Stimulated activated CD4-positive, alpha-beta T cell treated with anti-CD3 and anti-CD28 coated beads, TNF-alpha, amount 100 ng/mL, for 48 hours (primary cell): ENCODE measurements around the gene DNER.
"Not testable (repeated sequence)": the region's sequence is repeated elsewhere in the genome, so short reads cannot be mapped to it uniquely, and the experiment has no call there.

ENCODE experiments used
- DNase-seq, 3 donors: peaks; one replicate each; pipeline ENCODE4 v3.0.0-alpha.2; 2020; ENCODE audit warnings: low read depth in 3 of 3

The DNER gene

DNA sequence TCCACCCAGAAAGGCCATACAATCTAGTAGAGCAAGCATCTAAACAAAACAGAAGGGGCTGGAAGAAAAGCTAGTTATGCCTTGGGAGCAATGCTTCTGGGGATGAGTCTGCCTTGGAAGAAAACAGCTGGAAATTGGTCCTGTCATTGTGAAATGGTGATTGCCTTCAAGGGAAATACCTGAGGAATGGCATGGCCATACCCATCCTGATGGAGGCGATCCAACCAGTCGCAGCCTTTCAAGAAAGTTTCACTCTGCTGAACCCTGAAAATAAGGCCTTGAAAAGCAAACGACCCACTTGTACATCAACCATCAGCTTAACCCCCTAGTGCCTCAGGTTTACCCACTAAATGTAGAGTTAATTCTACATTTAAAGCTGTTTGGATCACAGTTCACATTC lies 370.7 kb downstream of the DNER start:
- DNase-seq = no peak

DNA sequence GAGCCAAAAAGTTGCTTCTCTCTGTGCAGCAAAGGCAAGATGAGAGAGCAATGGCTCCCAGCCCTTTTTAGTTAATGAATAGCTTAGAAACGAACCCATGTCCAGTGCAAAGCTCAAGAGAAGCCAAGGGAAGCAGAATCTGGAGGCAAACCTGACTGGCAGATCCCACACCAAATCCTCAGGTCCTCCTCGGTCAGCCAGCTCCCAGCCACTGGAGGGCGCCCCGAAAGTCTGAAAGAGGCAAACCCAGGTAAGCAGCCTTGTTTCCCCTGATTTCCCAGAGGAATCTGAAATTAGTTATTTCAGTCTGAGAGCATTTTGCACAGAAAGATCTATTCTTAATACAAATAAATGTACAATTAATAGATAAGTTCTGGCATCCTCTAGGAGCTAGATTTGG lies 372.0 kb downstream of the DNER start:
- no peak for DNase-seq

GRCh38 chr2:229340086-229340760 lies 374.1 kb downstream of the DNER start:
- DNase-seq = no peak

- no peak for DNase-seq
Measured at GRCh38 chr2:229339618-229340017, 374.7 kb downstream of the DNER start.

DNA sequence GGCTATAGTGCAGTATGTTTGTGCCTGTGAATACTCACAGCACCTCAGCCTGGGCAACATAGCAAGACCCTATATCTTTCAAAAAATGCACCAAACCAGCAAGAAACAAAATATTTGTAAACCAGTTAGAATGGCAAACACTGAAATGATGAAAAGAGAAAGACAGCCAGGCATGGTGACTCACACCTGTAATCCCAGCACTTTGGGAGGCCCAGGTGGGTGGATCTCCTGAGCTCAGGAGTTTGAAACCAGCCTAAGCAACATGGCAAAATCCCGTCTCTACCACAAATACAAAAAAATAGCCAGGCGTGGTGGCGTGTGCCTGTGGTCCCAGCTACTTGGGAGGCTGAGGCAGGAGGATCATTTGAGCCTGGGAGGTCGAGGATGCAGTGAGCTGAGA lies 375.2 kb downstream of the DNER start:
- DNase-seq = not testable (repeated sequence)

GRCh38 chr2:229335877-229336346 lies 378.4 kb downstream of the DNER start:
- DNase-seq = no peak

DNA sequence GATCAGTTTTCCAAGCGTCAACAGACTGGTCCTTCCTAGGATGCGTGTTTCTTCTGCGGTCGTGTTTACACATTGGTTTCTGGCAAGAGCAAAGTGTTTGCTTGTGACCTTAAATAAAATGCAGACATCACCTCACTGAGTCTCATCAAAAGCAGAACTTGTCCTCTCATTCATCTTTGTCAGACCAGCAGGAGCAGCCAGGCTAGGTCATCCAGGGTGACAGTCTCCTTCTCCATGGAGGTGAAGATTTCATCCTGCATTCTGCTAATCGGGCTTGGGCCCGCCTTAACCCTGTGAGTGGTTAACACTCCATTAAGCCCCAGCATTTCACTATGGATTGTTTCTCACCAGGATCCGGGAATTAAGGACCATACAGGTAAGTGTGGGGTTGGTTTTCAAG lies 379.0 kb downstream of the DNER start:
- DNase-seq = no peak

DNA sequence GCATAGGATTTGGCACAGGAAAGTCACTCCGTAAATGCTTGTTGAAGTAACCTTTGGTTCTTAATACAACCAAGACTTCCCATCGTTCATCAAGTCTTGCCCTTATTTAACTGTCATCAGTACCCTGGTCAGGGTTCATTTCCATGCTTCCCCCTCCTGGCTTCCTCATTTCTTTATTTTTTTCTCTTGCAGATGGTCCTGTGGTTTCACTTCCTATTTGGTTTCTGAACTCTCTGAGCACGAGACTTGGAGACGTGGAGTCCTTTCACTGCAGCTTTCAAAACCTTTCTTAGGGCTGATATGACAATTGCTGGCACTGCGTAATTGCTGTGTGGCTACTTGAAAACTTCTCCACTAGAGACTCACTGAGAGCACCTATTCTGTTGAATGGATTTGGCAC lies 383.4 kb downstream of the DNER start:
- no peak for DNase-seq

DNA sequence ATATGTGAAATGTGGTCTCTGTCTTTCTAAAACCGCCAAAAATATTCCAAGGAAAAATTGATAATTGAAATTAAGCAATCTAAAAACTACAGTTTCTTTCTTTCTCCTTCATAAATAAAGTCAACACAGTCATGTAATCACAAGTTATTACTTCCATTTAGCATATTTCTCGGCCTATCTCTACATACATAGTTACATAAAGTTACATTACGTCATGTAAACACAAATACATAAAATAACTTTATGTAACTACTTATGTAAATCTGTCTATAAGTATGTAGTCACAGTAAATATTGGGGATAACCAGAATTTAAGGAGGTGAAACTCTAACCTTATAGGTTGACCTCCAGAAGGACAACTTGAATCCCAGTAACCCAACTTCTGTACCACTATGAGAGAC lies 394.8 kb downstream of the DNER start:
- no peak for DNase-seq

DNA sequence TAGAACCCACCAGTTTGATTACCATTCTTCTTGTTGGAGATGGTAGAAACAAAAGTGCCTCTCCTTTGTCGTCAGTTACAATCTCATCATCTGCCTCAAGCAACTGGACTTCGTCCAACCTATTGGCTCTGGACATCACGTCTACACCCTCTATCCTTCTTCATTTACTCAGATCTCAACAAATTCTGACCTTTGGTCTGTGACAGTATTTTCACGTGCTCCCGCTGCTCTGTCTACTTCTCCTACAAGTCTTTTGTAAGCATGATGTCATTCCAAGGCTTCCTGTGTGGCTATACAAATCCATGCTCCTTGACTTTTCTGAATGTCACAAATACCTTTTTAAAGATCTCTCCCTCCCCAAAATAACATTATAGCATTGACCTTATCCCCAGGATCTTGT lies 400.2 kb downstream of the DNER start:
- DNase-seq = no peak

DNA sequence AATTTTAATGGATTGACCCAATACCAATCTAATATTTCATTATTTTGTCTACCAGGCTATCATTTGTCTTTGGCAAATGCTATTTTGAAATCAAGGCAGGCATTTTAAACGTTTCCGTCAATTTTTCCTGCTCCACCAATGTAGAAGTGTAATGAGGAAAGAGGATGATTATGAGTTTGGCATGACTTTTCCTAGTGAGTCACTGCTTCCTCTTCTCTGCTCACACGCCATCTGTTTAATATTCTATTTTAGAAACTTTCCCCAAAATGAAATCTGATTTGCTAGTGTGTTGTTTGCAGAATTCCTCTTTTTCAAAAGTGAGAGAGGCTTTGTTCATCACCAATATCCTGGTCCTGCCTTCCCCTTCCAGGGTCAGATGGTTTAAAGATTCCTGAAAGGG lies 400.8 kb downstream of the DNER start:
- DNase-seq = no peak
